Sigmoid colon (tissue), 4 donors: ENCODE data around the gene EXOC6B.

Experiments
- POLR2A ChIP-seq, 2 donors: fragments of 450-650 bp; IDR thresholded peaks; one replicate each; pipeline ENCODE4 v1.6.1; 2016; ENCODE audit warnings: antibody characterized with exemption in 2 of 2, mild to moderate bottlenecking in 2 of 2, moderate library complexity in 2 of 2
- POLR2AphosphoS5 ChIP-seq, 4 donors: sonication (generic); formaldehyde crosslinking; IDR thresholded peaks; one replicate each; pipeline ENCODE4 v1.6.1; 2017; ENCODE audit warnings: antibody characterized with exemption in 4 of 4
- TF ChIP-seq, protein P1 (sequence below), 4 experiments: fragments of 450-650 bp in 3 of 4; fragments of 200-600 bp in 1 of 4; IDR thresholded peaks; one replicate each; pipeline ENCODE4 v1.5.1; 2016 to 2019; ENCODE audit warnings: antibody characterized with exemption in 4 of 4, mild to moderate bottlenecking in 3 of 4, moderate library complexity in 2 of 4

DNA sequence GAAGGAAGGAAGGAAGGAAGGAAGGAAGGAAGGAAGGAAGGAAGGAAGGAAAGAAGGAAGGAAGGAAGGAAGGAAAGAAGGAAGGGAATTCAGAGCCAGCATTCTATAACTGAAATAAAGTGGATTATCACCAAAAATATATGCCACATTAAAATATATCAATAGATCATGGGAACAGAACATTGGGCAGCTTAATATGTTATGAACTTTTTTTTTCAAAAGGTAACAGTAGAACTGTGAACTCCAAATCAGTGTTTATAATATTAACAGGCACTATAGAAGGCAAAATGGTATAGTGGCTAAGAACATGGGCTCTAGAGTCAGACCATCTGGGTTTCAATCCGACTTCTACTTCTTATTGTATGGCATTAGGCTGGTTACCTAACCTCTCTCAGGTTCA lies 313.5 kb downstream of the EXOC6B start:
- TF ChIP-seq, protein P1, sequence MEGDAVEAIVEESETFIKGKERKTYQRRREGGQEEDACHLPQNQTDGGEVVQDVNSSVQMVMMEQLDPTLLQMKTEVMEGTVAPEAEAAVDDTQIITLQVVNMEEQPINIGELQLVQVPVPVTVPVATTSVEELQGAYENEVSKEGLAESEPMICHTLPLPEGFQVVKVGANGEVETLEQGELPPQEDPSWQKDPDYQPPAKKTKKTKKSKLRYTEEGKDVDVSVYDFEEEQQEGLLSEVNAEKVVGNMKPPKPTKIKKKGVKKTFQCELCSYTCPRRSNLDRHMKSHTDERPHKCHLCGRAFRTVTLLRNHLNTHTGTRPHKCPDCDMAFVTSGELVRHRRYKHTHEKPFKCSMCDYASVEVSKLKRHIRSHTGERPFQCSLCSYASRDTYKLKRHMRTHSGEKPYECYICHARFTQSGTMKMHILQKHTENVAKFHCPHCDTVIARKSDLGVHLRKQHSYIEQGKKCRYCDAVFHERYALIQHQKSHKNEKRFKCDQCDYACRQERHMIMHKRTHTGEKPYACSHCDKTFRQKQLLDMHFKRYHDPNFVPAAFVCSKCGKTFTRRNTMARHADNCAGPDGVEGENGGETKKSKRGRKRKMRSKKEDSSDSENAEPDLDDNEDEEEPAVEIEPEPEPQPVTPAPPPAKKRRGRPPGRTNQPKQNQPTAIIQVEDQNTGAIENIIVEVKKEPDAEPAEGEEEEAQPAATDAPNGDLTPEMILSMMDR (IDR thresholded peaks at IDR 0.05) = no peak
- TF ChIP-seq POLR2A (IDR thresholded peaks at IDR 0.05) = no peak
- TF ChIP-seq POLR2AphosphoS5 (IDR thresholded peaks at IDR 0.05) = no peak
